ENCODE results near the gene NELFB. TPM values are rescaled to one million over a fixed set of nuclear protein-coding genes. Genes with fewer than 3 reads are reported as not detected.

Gene NELFB
- polyA plus RNA-seq, 1 donor from 2014 or later, result 64.7 TPM

- TF ChIP-seq EP300 (conservative IDR thresholded peaks at IDR 0.05; ENCODE audit: poor library complexity, severe bottlenecking) (no peak), RAD21 (conservative IDR thresholded peaks at IDR 0.05) (no peak), POLR2AphosphoS5 (IDR thresholded peaks at IDR 0.05) (no peak), TAF1 (IDR thresholded peaks at IDR 0.05; ENCODE audit: low read depth) (no peak), EZH2 (IDR thresholded peaks at IDR 0.05; ENCODE audit: borderline replicate concordance, insufficient read depth, low read length, poor library complexity, severe bottlenecking) (no peak), SMC3 (conservative IDR thresholded peaks at IDR 0.05; ENCODE audit: poor library complexity) (no peak), MXI1 (conservative IDR thresholded peaks at IDR 0.05; ENCODE audit: poor library complexity, severe bottlenecking) (no peak), REST (IDR thresholded peaks at IDR 0.05; ENCODE audit: borderline replicate concordance) (no peak)
- TF ChIP-seq, protein P1, sequence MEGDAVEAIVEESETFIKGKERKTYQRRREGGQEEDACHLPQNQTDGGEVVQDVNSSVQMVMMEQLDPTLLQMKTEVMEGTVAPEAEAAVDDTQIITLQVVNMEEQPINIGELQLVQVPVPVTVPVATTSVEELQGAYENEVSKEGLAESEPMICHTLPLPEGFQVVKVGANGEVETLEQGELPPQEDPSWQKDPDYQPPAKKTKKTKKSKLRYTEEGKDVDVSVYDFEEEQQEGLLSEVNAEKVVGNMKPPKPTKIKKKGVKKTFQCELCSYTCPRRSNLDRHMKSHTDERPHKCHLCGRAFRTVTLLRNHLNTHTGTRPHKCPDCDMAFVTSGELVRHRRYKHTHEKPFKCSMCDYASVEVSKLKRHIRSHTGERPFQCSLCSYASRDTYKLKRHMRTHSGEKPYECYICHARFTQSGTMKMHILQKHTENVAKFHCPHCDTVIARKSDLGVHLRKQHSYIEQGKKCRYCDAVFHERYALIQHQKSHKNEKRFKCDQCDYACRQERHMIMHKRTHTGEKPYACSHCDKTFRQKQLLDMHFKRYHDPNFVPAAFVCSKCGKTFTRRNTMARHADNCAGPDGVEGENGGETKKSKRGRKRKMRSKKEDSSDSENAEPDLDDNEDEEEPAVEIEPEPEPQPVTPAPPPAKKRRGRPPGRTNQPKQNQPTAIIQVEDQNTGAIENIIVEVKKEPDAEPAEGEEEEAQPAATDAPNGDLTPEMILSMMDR (IDR thresholded peaks at IDR 0.05; ENCODE audit: poor library complexity, severe bottlenecking), result no peak
- no peaks in the 10 kb centered on the region for H3K9me3 ChIP-seq (ENCODE audit: low read length)
- no peak overlapping the region for H3K4me2 ChIP-seq (ENCODE audit: low read length)
- no peaks in the 10 kb centered on the region for H3F3A ChIP-seq (ENCODE audit: insufficient read depth, low read length, poor library complexity, severe bottlenecking)
- no peaks in the 10 kb centered on the region for H4K20me1 ChIP-seq (ENCODE audit: insufficient read depth)
- no peak overlapping the region for H3K27ac ChIP-seq (ENCODE audit: low read length)
- H3K9me2 ChIP-seq (ENCODE audit: insufficient read depth, low read length), result no peaks in the 10 kb centered on the region
- no peaks in the 10 kb centered on the region for H3K27me3 ChIP-seq (ENCODE audit: insufficient read depth, low read depth, low read length)
- H3K79me2 ChIP-seq (replicated peaks; ENCODE audit: insufficient read depth, low read length), result no peaks in the 10 kb centered on the region
- no peaks in the 10 kb centered on the region for H3K36me3 ChIP-seq (ENCODE audit: insufficient read depth, low read length)
- no peak overlapping the region for H2AFZ ChIP-seq (ENCODE audit: low read depth, low read length)
- peak overlapping the region; percentile 29 for H3K9ac ChIP-seq (ENCODE audit: low read length)
- H3K4me3 ChIP-seq (ENCODE audit: low read length), result peak overlapping the region; percentile 58
Observed at GRCh38 chr9:137294681-137295237, 39.6 kb downstream of the NELFB start.

DNA sequence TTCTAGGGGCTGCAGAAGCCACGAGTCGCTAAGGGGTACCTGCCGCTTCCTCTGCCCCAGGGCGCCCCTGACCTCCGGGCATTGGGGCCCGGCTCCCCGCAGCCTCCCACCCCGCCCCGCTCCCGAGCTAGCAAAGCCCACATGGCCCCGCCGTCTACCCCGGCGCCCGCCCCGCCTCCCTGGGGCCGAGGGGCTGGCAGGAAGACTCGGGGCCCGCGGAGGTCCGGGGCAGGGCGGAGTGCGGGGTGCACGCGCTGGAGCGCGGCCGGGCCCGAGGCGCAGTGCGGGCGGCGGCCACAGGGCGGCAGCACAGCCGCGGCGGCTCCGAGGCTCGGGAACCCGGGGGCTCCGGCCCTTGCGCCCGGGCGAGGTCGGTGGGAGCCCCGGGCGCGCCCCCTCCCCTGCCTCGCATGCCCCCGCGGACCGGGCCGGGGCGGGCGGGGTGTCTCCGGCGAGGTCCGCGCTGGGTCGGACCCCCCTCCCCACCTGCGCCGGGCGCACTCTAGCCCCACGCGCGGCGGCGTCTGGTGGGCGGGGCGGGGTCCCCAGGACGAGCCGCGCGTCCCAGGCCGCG, 40.2 kb downstream of the NELFB start:
- Histone ChIP-seq H3K79me2 (replicated peaks; ENCODE audit: insufficient read depth, low read length) (no peaks in the 10 kb centered on the region), H3F3A (ENCODE audit: insufficient read depth, low read length, poor library complexity, severe bottlenecking) (no peaks in the 10 kb centered on the region), H3K27me3 (ENCODE audit: insufficient read depth, low read depth, low read length) (no peaks in the 10 kb centered on the region), H3K9me2 (ENCODE audit: insufficient read depth, low read length) (no peaks in the 10 kb centered on the region), H3K4me2 (ENCODE audit: low read length) (no peak overlapping the region), H3K9ac (ENCODE audit: low read length) (peak overlapping the region; percentile 39), H3K9me3 (ENCODE audit: low read length) (no peaks in the 10 kb centered on the region), H3K27ac (ENCODE audit: low read length) (no peak overlapping the region), H4K20me1 (ENCODE audit: insufficient read depth) (no peaks in the 10 kb centered on the region), H3K36me3 (ENCODE audit: insufficient read depth, low read length) (no peaks in the 10 kb centered on the region), H3K4me3 (ENCODE audit: low read length) (peak overlapping the region; percentile 58), H2AFZ (ENCODE audit: low read depth, low read length) (no peak overlapping the region)
- TF ChIP-seq REST (IDR thresholded peaks at IDR 0.05; ENCODE audit: borderline replicate concordance) (no peak), EP300 (conservative IDR thresholded peaks at IDR 0.05; ENCODE audit: poor library complexity, severe bottlenecking) (no peak), EZH2 (IDR thresholded peaks at IDR 0.05; ENCODE audit: borderline replicate concordance, insufficient read depth, low read length, poor library complexity, severe bottlenecking) (no peak), SMC3 (conservative IDR thresholded peaks at IDR 0.05; ENCODE audit: poor library complexity) (peak; percentile 70), POLR2AphosphoS5 (IDR thresholded peaks at IDR 0.05) (no peak), TAF1 (IDR thresholded peaks at IDR 0.05; ENCODE audit: low read depth) (no peak), RAD21 (conservative IDR thresholded peaks at IDR 0.05) (peak; percentile 66), MXI1 (conservative IDR thresholded peaks at IDR 0.05; ENCODE audit: poor library complexity, severe bottlenecking) (peak; percentile 24)
- TF ChIP-seq, protein P1 (IDR thresholded peaks at IDR 0.05; ENCODE audit: poor library complexity, severe bottlenecking), result peak; percentile 78
